ENCODE data around the gene SCD5. TPM values are rescaled to one million over a fixed set of nuclear protein-coding genes. Genes with fewer than 3 reads are reported as not detected.

Gene SCD5
- total and polyA plus RNA-seq, 2 of the 8 experiments (the other 6 are each of a cell fraction or from before 2014, with no cell fraction given), result 0.92 to 1.2 TPM

DNA sequence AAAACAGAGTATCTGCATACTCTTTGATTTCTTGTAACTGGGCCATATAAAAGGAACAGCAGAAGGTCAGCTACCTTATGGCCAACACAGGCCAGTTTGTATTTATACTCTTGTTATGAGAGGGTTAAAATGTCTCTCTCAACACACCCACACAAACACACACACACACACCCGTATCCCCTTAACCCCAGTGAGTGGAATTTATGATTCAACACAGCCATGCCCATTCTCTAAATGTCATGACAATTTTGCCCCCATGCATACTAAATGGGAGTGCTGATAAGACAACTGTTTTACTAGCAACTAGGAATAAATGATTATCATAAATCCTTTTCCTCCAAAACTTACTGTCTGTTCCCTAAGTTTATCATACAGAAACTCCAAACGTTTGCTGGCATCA is 22.1 kb upstream of the SCD5 start:
- ChIA-PET CTCF (ENCODE audit: partially characterized antibody) (interaction anchor here (1.2 to 1.3 kb wide), 2 partner anchors 22 to 33 kb away, joined by 3 to 4 read pairs; no protein-coding TSS in a partner anchor), POLR2A (ENCODE audit: partially characterized antibody) (no interaction called here)
- DNase-seq (ENCODE audit: low read depth in 1 of 2, low spot score in 2 of 2) (no peak), FAIRE-seq (no peak)
- no peak overlapping the region for H3K23ac ChIP-seq (ENCODE audit: insufficient read length)
- no peak overlapping the region for H3K18ac ChIP-seq (ENCODE audit: extremely low read depth, low read length)
- H3K23me2 ChIP-seq (ENCODE audit: low read depth, low read length), result no peaks in the 10 kb centered on the region
- no peak overlapping the region for H4K5ac ChIP-seq (ENCODE audit: insufficient read length, low read depth, low read length)
- H3K79me1 ChIP-seq (ENCODE audit: low read depth, low read length), result no peaks in the 10 kb centered on the region
- H2BK20ac ChIP-seq (ENCODE audit: low read length), result no peak overlapping the region
- no peak overlapping the region for H3K4me3 ChIP-seq (ENCODE audit: extremely low read depth in 1 of 4, insufficient read depth in 2 of 4, low read depth in 3 of 4, low read length in 4 of 4)
- no peak overlapping the region for H2AK5ac ChIP-seq (ENCODE audit: low read depth, low read length)
- no peak overlapping the region for H2BK12ac ChIP-seq (ENCODE audit: low read depth, low read length)
- H3K9ac ChIP-seq (replicated peaks in 1 of 4; ENCODE audit: extremely low read depth in 1 of 4, low read depth in 3 of 4, low read length in 3 of 4), result no peak overlapping the region
- no peaks in the 10 kb centered on the region for H3K27me3 ChIP-seq (replicated peaks in 1 of 4; ENCODE audit: control insufficient read depth in 3 of 4, extremely low read depth in 1 of 4, insufficient read depth in 3 of 4, low read length in 3 of 4)
- no peak overlapping the region for H2BK15ac ChIP-seq (ENCODE audit: low read length)
- H4K91ac ChIP-seq (replicated peaks; ENCODE audit: insufficient read length, low read length), result no peak overlapping the region
- no peak overlapping the region for H3K56ac ChIP-seq (replicated peaks; ENCODE audit: insufficient read length, low read depth, low read length)
- H3K27ac ChIP-seq (ENCODE audit: low read depth, low read length), result no peak overlapping the region
- H3K36me3 ChIP-seq (ENCODE audit: control insufficient read depth in 2 of 4, insufficient read depth in 4 of 4, low read length in 3 of 4), result peaks cover 10 to 69% (median 47%) of the 10 kb centered on the region in 4 experiments; a peak in 7 of 8 replicates
- no peak overlapping the region for H3K4ac ChIP-seq (replicated peaks; ENCODE audit: insufficient read length, low read depth, low read length)
- H3K4me2 ChIP-seq (ENCODE audit: insufficient read depth in 1 of 2, low read depth in 2 of 2, low read length in 2 of 2), result no peak overlapping the region
- WGBS, 2 experiments (ENCODE audit: extremely low coverage in 1 of 2, insufficient coverage in 1 of 2, insufficient read length in 1 of 2, insufficient replicate concordance in 2 of 2, low coverage in 1 of 2, low lambda C conversion rate in 2 of 2, missing lambda C conversion rate in 1 of 2), result 88% methylated on average over 2 of the region's 2 CpGs; no CpG with 5 or more reads in 1 of the 2 experiments
- no peaks in the 10 kb centered on the region for H3K4me1 ChIP-seq (replicated peaks in 1 of 4; ENCODE audit: control insufficient read depth in 3 of 4, insufficient read depth in 4 of 4, low read length in 3 of 4)
- H4K20me1 ChIP-seq (replicated peaks in 1 of 2; ENCODE audit: control insufficient read depth in 1 of 2, insufficient read depth in 2 of 2, low read length in 2 of 2), result peaks cover 2 to 6% of the 10 kb centered on the region in 2 experiments
- no peak overlapping the region for H2BK5ac ChIP-seq (ENCODE audit: low read depth, low read length)
- H3K9me3 ChIP-seq (ENCODE audit: insufficient read depth in 2 of 2, low read depth in 1 of 2, low read length in 1 of 2), result no peaks in the 10 kb centered on the region
- H4K8ac ChIP-seq (ENCODE audit: extremely low read depth, insufficient read depth, low read length), result no peak overlapping the region
- no peak overlapping the region for H3K14ac ChIP-seq (ENCODE audit: insufficient read length)
- TF ChIP-seq RFX5 (IDR thresholded peaks at IDR 0.05; ENCODE audit: borderline replicate concordance, low read depth, low read length) (no peak), SAP30 (IDR thresholded peaks at IDR 0.05; ENCODE audit: insufficient read depth, insufficient replicate concordance, low read length) (no peak), RXRA (IDR thresholded peaks at IDR 0.05; ENCODE audit: insufficient read depth, low read depth, low read length) (no peak), JUN (IDR thresholded peaks at IDR 0.05; ENCODE audit: low read depth, low read length) (no peak), CBX8 (IDR thresholded peaks at IDR 0.05; ENCODE audit: borderline replicate concordance, low read depth, low read length) (no peak), JUND (IDR thresholded peaks at IDR 0.05; ENCODE audit: low read length) (no peak), NRF1 (IDR thresholded peaks at IDR 0.05; ENCODE audit: low read depth, low read length) (no peak), EP300 (IDR thresholded peaks at IDR 0.05; ENCODE audit: borderline replicate concordance in 1 of 2, low read depth in 2 of 2, low read length in 2 of 2) (no peak), TBP (IDR thresholded peaks at IDR 0.05; ENCODE audit: low read depth, low read length) (no peak), KDM4A (IDR thresholded peaks at IDR 0.05; ENCODE audit: low read depth, low read length, severe bottlenecking) (no peak), HDAC6 (IDR thresholded peaks at IDR 0.05; ENCODE audit: low read depth, low read length) (no peak), TCF12 (IDR thresholded peaks at IDR 0.05; ENCODE audit: low read depth, low read length) (no peak)
- TF ChIP-seq, protein P1, sequence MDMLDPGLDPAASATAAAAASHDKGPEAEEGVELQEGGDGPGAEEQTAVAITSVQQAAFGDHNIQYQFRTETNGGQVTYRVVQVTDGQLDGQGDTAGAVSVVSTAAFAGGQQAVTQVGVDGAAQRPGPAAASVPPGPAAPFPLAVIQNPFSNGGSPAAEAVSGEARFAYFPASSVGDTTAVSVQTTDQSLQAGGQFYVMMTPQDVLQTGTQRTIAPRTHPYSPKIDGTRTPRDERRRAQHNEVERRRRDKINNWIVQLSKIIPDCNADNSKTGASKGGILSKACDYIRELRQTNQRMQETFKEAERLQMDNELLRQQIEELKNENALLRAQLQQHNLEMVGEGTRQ (IDR thresholded peaks at IDR 0.05; ENCODE audit: low read length), result no peak
- no peaks in the 10 kb centered on the region for H3K79me2 ChIP-seq (ENCODE audit: control insufficient read depth in 1 of 2, insufficient read depth in 2 of 2, low read length in 2 of 2)
- no peak overlapping the region for H2AFZ ChIP-seq (ENCODE audit: low read length)
- no peak overlapping the region for H2BK120ac ChIP-seq (replicated peaks; ENCODE audit: low read depth, low read length)
